GM12801 (cell line): ENCODE measurements around the gene GSN.

Experiments used
- TF ChIP-seq, protein P1 (sequence below): IDR thresholded peaks from one replicate; pipeline ENCODE4 v1.5.1; 2011; ENCODE audit warnings: control low read depth; ENCODE audit not compliant: insufficient read length; ENCODE audit errors: extremely low read depth

The GSN gene

DNA sequence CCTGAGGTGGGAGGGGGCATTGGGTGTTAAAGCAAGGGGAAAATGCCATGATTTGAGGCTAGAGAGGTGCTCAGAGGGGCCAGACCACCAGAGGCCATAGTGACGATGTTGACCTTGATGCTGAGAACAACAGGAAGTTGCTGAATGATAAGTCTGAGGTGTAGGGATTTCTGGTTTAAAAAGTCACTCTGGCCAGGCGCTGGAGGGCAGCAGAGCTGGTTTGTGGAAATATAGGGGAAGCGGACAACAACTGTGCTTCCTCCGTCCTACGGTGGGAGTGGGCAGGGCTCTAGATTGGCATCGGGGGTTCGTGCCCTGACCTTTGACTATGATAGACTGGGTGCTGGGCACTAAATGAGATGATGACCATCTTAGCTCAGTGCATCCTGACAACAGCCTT, 57.4 kb downstream of the GSN start:
- TF ChIP-seq, protein P1, sequence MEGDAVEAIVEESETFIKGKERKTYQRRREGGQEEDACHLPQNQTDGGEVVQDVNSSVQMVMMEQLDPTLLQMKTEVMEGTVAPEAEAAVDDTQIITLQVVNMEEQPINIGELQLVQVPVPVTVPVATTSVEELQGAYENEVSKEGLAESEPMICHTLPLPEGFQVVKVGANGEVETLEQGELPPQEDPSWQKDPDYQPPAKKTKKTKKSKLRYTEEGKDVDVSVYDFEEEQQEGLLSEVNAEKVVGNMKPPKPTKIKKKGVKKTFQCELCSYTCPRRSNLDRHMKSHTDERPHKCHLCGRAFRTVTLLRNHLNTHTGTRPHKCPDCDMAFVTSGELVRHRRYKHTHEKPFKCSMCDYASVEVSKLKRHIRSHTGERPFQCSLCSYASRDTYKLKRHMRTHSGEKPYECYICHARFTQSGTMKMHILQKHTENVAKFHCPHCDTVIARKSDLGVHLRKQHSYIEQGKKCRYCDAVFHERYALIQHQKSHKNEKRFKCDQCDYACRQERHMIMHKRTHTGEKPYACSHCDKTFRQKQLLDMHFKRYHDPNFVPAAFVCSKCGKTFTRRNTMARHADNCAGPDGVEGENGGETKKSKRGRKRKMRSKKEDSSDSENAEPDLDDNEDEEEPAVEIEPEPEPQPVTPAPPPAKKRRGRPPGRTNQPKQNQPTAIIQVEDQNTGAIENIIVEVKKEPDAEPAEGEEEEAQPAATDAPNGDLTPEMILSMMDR: no peak

DNA sequence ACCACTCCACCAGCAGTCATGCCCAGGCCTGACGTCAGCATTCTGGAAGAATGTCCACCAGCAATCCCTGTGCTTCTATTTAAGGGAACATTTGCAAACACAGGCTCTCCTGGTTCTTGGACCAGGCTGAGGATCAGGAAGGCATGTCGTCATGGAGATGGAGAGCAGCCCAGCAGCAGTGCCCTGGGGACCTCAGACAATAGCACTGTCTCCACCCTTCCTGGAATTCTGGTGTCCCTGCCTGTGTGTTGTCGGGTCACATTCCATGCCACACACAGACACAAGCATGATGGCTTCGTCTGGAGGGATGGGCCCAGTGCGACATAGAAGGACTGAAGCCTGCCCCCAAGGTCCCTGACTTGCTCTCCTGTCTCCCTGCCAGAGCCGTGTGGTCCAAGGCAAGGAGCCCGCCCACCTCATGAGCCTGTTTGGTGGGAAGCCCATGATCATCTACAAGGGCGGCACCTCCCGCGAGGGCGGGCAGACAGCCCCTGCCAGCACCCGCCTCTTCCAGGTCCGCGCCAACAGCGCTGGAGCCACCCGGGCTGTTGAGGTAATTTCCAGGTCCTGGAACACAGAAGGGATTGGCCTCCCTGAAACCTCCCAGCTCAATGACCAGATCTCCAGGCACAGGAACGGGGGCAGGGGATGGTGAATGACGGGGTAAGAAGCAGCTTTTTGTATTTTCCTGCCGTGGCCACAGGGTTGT, 58.3 kb downstream of the GSN start:
- TF ChIP-seq, protein P1: no peak

DNA sequence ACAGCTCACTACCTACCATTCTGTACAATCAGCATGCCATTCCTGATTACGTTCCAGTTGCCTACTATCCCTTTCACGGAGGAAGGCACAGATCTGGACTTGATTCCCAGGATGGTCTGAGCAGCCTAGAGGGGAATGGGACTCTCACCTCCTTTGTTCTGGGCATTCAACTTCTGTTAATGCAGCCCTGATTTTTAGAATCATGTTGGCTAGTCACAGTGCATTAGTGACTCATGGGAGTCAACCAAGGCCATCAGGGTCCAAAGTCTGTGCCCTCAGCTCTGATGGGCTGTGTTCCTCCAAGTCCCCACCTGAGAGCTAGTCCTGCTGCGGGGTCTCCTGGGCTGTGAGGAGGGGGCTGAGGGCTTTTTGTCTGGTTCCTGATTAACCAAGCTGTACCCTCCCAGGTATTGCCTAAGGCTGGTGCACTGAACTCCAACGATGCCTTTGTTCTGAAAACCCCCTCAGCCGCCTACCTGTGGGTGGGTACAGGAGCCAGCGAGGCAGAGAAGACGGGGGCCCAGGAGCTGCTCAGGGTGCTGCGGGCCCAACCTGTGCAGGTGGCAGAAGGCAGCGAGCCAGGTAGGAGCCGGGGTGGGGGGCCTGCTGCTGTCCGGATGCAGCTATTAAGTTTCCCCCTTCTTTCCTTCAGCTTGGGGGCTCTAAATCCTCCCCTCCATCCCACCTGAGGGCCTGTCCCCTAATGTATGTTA, 59.1 kb downstream of the GSN start:
- TF ChIP-seq, protein P1: no peak

DNA sequence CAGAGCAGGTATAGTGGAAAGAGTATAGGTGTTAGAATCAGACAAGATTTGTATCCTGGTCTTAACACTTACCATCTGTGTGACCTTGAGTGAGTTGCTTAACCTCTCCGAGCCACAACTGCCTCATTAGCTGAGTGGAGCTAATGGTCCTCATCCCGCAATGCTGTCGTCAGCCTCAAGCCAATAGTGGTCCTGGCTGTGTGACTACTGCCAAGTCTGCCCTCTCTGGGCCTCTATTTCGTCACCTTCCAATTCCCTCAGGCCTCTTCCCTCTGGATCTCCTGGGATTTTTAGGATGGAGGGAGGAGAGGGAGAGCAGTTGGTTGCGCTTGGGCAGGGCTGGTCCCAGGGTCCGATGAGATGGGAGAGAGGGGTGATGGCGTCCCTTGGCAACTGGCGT, 60.5 kb downstream of the GSN start:
- TF ChIP-seq, protein P1: no peak

DNA sequence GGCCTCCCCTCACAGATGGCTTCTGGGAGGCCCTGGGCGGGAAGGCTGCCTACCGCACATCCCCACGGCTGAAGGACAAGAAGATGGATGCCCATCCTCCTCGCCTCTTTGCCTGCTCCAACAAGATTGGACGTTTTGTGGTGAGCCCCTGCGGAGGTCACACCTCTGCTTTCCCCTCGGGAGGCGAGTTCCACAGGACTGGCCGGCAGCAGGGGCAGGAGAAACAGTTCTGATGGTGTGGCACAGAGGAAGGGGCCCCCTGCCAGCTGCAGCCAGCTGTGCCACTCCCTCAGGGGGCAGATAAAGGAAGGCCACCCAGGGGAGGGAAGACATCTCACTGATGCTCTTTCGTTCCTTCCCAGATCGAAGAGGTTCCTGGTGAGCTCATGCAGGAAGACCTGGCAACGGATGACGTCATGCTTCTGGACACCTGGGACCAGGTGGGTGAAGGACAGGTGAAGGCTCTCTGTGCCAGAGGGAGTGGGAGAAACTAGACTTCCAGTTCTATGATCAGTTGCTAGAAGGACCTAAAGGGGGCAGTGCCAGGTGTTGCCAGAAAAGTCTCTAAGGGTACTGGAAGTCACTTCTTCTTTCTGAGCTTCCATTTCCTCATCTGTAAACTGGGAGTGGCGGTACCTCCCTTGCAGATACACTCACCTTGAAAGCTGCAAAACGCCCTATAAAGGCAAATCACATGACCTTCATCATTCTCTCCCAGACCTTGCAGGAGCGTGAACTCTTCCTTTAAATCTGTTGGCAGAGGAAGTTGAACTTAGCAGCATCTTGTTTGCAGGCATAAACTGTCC, 61.1 kb downstream of the GSN start:
- TF ChIP-seq, protein P1: no peak

DNA sequence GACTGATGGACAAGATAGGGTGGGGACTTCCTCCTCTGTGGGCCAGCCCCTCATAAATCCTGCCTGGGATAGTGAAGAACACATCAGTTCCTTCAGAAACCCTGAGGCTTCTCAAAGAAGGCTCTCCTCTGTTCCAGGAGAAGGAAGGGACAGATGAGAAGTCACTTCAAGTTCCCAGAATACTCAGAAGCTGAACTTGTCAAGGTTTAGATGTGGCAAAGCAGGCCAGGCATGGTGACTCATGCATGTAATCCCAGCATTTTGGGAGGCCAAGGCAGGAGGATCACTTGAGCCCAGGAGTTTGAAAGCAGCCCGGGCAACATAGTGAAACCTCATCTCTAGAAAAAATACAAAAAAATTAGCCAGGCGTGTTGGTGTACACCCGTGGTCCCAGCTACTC, 63.6 kb downstream of the GSN start:
- TF ChIP-seq, protein P1: no peak

DNA sequence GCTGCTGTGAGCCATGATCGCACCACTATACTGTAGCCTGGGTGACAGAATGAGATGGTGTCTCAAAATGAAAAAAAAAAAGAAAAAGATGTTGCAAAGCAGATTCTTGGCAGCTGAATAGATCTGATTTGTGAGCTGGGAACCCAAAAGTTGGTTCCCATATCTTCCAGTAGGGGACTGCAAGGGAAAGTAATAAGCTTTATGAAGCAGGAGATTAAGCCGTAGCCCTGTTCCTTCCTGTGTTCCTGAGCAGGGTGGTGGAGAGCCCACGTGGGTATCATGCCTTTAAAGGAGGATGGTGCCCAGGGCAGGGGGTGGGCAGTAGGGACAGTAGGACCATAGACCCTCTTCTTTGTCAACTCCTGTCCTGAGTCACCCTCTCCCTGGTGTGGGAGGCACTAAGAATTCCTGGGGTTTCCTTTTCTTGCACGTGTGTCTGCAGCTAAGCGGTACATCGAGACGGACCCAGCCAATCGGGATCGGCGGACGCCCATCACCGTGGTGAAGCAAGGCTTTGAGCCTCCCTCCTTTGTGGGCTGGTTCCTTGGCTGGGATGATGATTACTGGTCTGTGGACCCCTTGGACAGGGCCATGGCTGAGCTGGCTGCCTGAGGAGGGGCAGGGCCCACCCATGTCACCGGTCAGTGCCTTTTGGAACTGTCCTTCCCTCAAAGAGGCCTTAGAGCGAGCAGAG, 64.2 kb downstream of the GSN start:
- TF ChIP-seq, protein P1: no peak
